PC-9 (cell line): ENCODE results near the gene FANCI. TPM values are rescaled to one million over a fixed set of nuclear protein-coding genes. Genes with fewer than 3 reads are reported as not detected.

Experiments used
- BruUV-seq: library from RNA; stranded (reverse); fragments of 400-500 nt; replicated peaks from 2 replicates; lab custom pipeline; 2021; lab: Mats Ljungman, UMichigan
- CTCF ChIA-PET: fragments of 300-600 bp; sonication (Branson Sonifier 250); formaldehyde crosslinking; loops from one replicate; lab custom pipeline; 2022; ENCODE audit warnings: antibody characterized with exemption; lab: Charles Lee
- POLR2A ChIA-PET: fragments of 300-600 bp; sonication (Branson Sonifier 250); formaldehyde crosslinking; loops from one replicate; lab custom pipeline; 2022; ENCODE audit warnings: antibody characterized with exemption; ENCODE audit not compliant: unreplicated experiment; lab: Charles Lee
- DNase-seq, 2 experiments: peaks; one replicate each; pipeline versions ENCODE4 v3.0.0 to v3.0.0-alpha.2; 2015 to 2022; ENCODE audit warnings: mixed read lengths in 1 of 2
- H2AFZ ChIP-seq: fragments of 200-600 bp; sonication (generic); 2 replicates; pipeline ENCODE4 v1.8.1; 2017; ENCODE audit warnings: antibody characterized with exemption
- H3F3A ChIP-seq: fragments of 200-600 bp; sonication (generic); 2 replicates; pipeline ENCODE4 v1.8.1; 2017; ENCODE audit warnings: antibody characterized with exemption, mild to moderate bottlenecking, low read depth; ENCODE audit not compliant: insufficient read depth
- H3K27ac ChIP-seq: fragments of 200-600 bp; sonication (generic); 2 replicates; pipeline ENCODE4 v1.6.1; 2016; ENCODE audit warnings: mixed run types
- H3K27me3 ChIP-seq: fragments of 200-600 bp; sonication (generic); 2 replicates; pipeline ENCODE4 v1.6.1; 2016; ENCODE audit warnings: low read depth, mixed run types; ENCODE audit not compliant: insufficient read depth
- H3K36me3 ChIP-seq: fragments of 200-600 bp; sonication (generic); 2 replicates; pipeline ENCODE4 v1.6.1; 2016; ENCODE audit warnings: low read depth, mixed run types
- H3K4me1 ChIP-seq: fragments of 200-600 bp; sonication (generic); replicated peaks from 2 replicates; pipeline ENCODE4 v1.6.1; 2016; ENCODE audit warnings: mixed run types; ENCODE audit not compliant: insufficient read depth
- H3K4me2 ChIP-seq: fragments of 200-600 bp; sonication (generic); 2 replicates; pipeline ENCODE4 v1.6.1; 2017; ENCODE audit warnings: mixed run types
- H3K4me3 ChIP-seq: fragments of 200-600 bp; sonication (generic); 2 replicates; pipeline ENCODE4 v1.6.1; 2016; ENCODE audit warnings: mixed run types
- H3K79me2 ChIP-seq: fragments of 200-600 bp; sonication (generic); 2 replicates; pipeline ENCODE4 v1.6.1; 2017; ENCODE audit warnings: low read depth, mixed run types
- H3K9me2 ChIP-seq: fragments of 200-600 bp; sonication (generic); 2 replicates; pipeline ENCODE4 v1.8.1; 2017; ENCODE audit warnings: mild to moderate bottlenecking; ENCODE audit not compliant: insufficient read depth
- H3K9me3 ChIP-seq: fragments of 200-600 bp; sonication (generic); 2 replicates; pipeline ENCODE4 v1.8.1; 2016; ENCODE audit warnings: low read depth; ENCODE audit not compliant: insufficient read depth
- H4K20me1 ChIP-seq: fragments of 200-600 bp; sonication (generic); 2 replicates; pipeline ENCODE4 v1.8.1; 2017; ENCODE audit not compliant: insufficient read depth
- CTCF ChIP-seq: fragments of 200-600 bp; sonication (generic); conservative IDR thresholded peaks from 2 replicates; pipeline ENCODE4 v1.6.1; 2017; ENCODE audit warnings: mixed run types, antibody characterized with exemption, mild to moderate bottlenecking, moderate library complexity
- EZH2 ChIP-seq: fragments of 200-600 bp; sonication (generic); IDR thresholded peaks from 2 replicates; pipeline ENCODE4 v1.8.0; 2017; ENCODE audit warnings: antibody characterized with exemption, low read depth
- intact Hi-C: fragments of 100-400 bp; cut with micrococcal nuclease; formaldehyde crosslinking; loops from one replicate; pipeline ENCODE4 v1.10.0; 2022; ENCODE audit not compliant: unreplicated experiment
- total RNA-seq: library from RNA; stranded (reverse); gene quantifications from 2 replicates; pipeline ENCODE4 v1.2.3, GENCODE V29; 2021

FANCI gene
- total RNA-seq, 1 experiment from 2014 or later: 126 TPM

DNA sequence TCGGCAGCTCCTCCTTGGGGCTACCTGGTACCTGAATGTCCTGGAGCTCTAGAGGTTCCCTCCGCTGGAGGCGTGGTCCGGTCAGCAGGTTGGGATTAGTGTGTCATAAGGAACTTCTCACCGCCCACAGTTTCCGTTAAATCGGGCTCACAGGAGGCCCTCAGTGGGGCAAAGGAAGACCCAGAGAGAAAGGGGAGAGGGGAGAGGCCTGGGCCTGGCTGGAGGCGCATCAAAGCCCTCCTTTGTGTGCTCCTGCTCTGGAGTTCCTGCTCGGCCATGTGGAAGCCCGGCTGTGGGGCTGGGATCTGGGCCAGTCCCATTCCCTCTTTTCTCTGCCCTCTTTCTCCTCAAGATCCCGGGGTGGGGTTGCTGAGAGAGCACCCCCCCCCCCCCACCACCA is 22.2 kb upstream of the FANCI start, which contains the start of gene RLBP1:
Gene RLBP1 (minus strand): TSS at position 37 of the 400 bp plus-strand sequence. CDS start 2,604 bp downstream, outside the sequence.
- H4K20me1 ChIP-seq: no peaks in the 10 kb centered on the region
- H3K4me2 ChIP-seq: no peak within 1 kb of the TSS
- H3F3A ChIP-seq: no peaks in the 10 kb centered on the region
- H3K4me1 ChIP-seq: no peaks in the 10 kb centered on the region
- no peak within 1 kb of the TSS for H3K27ac ChIP-seq
- TF ChIP-seq EZH2 (no peak), CTCF (no peak)
- H3K27me3 ChIP-seq: peaks cover 11% of the 10 kb centered on the region; the same call in 1 of the 2 replicates
- ChIA-PET POLR2A (no interaction called here), CTCF (no interaction called here)
- no peak within 1 kb of the TSS for H2AFZ ChIP-seq
- DNase-seq: no peak
- no peaks in the 10 kb centered on the region for H3K79me2 ChIP-seq
- no peaks in the 10 kb centered on the region; the same call in 1 of the 2 replicates for H3K9me2 ChIP-seq
- intact Hi-C loops: no loop called here
- no peaks in the 10 kb centered on the region for H3K9me3 ChIP-seq
- BruUV-seq: no TSS peak
- H3K4me3 ChIP-seq: no peak within 1 kb of the TSS
- H3K36me3 ChIP-seq: no peaks in the 10 kb centered on the region

DNA sequence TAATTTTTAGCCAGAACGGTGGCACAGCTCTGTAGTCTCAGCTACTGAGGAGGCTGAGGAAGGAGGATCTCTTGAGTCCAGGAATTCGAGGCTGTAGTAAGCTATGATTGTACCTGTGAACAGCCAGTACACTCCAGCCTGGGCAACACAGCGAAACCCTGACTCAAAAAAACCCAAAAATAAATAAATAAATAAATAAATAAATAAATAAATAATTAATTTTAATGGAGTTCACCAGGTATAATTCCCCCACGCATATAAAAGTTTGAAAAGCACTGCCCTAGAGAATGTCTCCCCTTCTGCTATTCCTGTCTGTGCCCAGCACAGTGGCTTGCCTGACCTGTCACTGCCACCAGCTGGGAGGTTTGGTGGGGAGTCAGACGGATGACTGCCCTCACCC is 18.2 kb upstream of the FANCI start:
- no peaks in the 10 kb centered on the region for H3F3A ChIP-seq
- H4K20me1 ChIP-seq: no peaks in the 10 kb centered on the region
- intact Hi-C loops: no loop called here
- no peak for DNase-seq
- BruUV-seq: no TSS peak
- TF ChIP-seq EZH2 (no peak), CTCF (no peak)
- CTCF ChIA-PET: no interaction called here
- H3K9me3 ChIP-seq: no peaks in the 10 kb centered on the region
- H3K27me3 ChIP-seq: no peaks in the 10 kb centered on the region
- POLR2A ChIA-PET: no interaction called here
- no peaks in the 10 kb centered on the region for H3K4me1 ChIP-seq
- no peaks in the 10 kb centered on the region; the same call in 1 of the 2 replicates for H3K9me2 ChIP-seq
- H3K27ac ChIP-seq: no peak overlapping the region
- no peak overlapping the region for H3K4me2 ChIP-seq
- no peak overlapping the region for H3K4me3 ChIP-seq
- H3K79me2 ChIP-seq: no peaks in the 10 kb centered on the region
- no peak overlapping the region for H2AFZ ChIP-seq
- H3K36me3 ChIP-seq: no peaks in the 10 kb centered on the region

GRCh38 chr15:89226359-89227221 is 17.2 kb upstream of the FANCI start:
- no TSS peak for BruUV-seq
- H3K4me2 ChIP-seq: no peak overlapping the region
- no peaks in the 10 kb centered on the region for H4K20me1 ChIP-seq
- ChIA-PET POLR2A (no interaction called here), CTCF (no interaction called here)
- H3K79me2 ChIP-seq: no peaks in the 10 kb centered on the region
- no peak overlapping the region for H3K27ac ChIP-seq
- no peaks in the 10 kb centered on the region for H3K4me1 ChIP-seq
- no peak for DNase-seq
- intact Hi-C loops: no loop called here
- H3F3A ChIP-seq: no peaks in the 10 kb centered on the region
- no peak overlapping the region for H2AFZ ChIP-seq
- no peaks in the 10 kb centered on the region for H3K36me3 ChIP-seq
- TF ChIP-seq EZH2: no peak
- no peak for TF ChIP-seq CTCF
- H3K9me3 ChIP-seq: no peaks in the 10 kb centered on the region
- H3K9me2 ChIP-seq: no peaks in the 10 kb centered on the region; the same call in 1 of the 2 replicates
- H3K4me3 ChIP-seq: no peak overlapping the region
- no peaks in the 10 kb centered on the region for H3K27me3 ChIP-seq
